Ovary (tissue), 3 donors: ENCODE data around the gene PRDX4.

ENCODE experiments used
- CTCF ChIP-seq, 3 donors: fragments of 450-650 bp in 2 of 3; fragments of 200-600 bp in 1 of 3; IDR thresholded peaks; one replicate each; pipeline versions ENCODE4 v1.5.1 to v1.8.0; 2016 to 2022; ENCODE audit warnings: antibody characterized with exemption in 3 of 3, mild to moderate bottlenecking in 1 of 3
- EP300 ChIP-seq: sonication (generic); formaldehyde crosslinking; IDR thresholded peaks from one replicate; pipeline ENCODE4 v1.6.1; 2017; ENCODE audit warnings: antibody characterized with exemption
- POLR2A ChIP-seq: fragments of 450-650 bp; IDR thresholded peaks from one replicate; pipeline ENCODE4 v1.6.1; 2017; ENCODE audit warnings: antibody characterized with exemption, mild to moderate bottlenecking, moderate library complexity
- donor health status: DM: no; HTN: no; CAD: no.

DNA sequence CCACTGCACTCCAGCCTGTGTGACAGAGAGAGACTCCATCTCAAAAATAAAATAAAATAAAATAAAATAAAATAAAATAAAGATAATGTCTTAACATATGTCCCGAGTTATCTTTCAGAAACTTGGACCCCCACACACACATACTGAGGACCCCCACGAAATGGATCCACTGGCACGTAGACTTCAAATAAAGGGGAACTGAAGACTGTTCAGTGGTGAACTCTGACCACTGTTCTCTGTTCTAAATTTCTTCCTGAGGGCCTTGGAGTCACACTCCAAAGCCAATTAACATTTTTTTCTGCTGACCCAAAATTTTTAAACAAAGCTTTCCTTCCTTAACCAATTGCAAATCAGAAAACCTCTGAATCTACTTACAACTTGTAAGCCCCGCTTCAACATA lies 43.5 kb upstream of the PRDX4 start:
- TF ChIP-seq POLR2A: no peak
- TF ChIP-seq CTCF (IDR thresholded peaks at IDR 0.05): no peak
- no peak for TF ChIP-seq EP300
